ENCODE data around the gene CISTR. TPM values are rescaled to one million over a fixed set of nuclear protein-coding genes. Genes with fewer than 3 reads are reported as not detected.

CISTR gene
- total and polyA plus RNA-seq, 8 donors: not detected

DNA sequence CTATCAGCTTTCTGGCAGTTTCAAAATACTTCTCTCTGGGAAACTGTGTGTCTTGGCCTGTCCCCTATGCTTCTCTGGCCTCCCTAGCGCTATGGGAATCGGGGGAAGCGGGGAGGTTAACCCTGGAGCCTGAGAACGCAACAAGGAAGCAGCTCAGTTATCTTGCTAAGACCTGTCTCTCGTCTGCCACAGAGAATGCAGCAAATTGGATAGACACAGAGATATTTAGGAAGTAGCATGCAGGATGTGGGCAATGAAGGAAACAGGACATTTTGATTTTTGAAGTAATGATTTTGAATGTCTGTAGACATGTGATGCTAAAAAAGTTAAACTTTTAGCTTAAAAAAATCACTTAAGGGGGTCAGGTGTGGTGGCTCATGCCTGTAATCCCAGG, 18.0 kb downstream of the CISTR start:
- no peaks in the 10 kb centered on the region for H3K9me3 ChIP-seq
- H3K36me3 ChIP-seq: no peaks in the 10 kb centered on the region
- 46 to 57% (median 52%) methylated on average over 5 of the region's 5 CpGs for WGBS, 5 donors
- no peak for DNase-seq
- no peak overlapping the region for H3K4me3 ChIP-seq
- peaks cover 0 to 31% (median 18%) of the 10 kb centered on the region in 3 donors for H3K27me3 ChIP-seq
- TF ChIP-seq, protein P1, sequence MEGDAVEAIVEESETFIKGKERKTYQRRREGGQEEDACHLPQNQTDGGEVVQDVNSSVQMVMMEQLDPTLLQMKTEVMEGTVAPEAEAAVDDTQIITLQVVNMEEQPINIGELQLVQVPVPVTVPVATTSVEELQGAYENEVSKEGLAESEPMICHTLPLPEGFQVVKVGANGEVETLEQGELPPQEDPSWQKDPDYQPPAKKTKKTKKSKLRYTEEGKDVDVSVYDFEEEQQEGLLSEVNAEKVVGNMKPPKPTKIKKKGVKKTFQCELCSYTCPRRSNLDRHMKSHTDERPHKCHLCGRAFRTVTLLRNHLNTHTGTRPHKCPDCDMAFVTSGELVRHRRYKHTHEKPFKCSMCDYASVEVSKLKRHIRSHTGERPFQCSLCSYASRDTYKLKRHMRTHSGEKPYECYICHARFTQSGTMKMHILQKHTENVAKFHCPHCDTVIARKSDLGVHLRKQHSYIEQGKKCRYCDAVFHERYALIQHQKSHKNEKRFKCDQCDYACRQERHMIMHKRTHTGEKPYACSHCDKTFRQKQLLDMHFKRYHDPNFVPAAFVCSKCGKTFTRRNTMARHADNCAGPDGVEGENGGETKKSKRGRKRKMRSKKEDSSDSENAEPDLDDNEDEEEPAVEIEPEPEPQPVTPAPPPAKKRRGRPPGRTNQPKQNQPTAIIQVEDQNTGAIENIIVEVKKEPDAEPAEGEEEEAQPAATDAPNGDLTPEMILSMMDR (IDR thresholded peaks at IDR 0.05): no peak
- TF ChIP-seq POLR2AphosphoS5 (IDR thresholded peaks at IDR 0.05) (no peak), EP300 (IDR thresholded peaks at IDR 0.05) (no peak)
- H3K4me1 ChIP-seq: peaks cover 7 to 9% (median 8%) of the 10 kb centered on the region in 4 donors
- intact Hi-C loops (cut with DNase I; ENCODE audit: low total_unique reads): no loop called here
- no peak overlapping the region for H3K27ac ChIP-seq

DNA sequence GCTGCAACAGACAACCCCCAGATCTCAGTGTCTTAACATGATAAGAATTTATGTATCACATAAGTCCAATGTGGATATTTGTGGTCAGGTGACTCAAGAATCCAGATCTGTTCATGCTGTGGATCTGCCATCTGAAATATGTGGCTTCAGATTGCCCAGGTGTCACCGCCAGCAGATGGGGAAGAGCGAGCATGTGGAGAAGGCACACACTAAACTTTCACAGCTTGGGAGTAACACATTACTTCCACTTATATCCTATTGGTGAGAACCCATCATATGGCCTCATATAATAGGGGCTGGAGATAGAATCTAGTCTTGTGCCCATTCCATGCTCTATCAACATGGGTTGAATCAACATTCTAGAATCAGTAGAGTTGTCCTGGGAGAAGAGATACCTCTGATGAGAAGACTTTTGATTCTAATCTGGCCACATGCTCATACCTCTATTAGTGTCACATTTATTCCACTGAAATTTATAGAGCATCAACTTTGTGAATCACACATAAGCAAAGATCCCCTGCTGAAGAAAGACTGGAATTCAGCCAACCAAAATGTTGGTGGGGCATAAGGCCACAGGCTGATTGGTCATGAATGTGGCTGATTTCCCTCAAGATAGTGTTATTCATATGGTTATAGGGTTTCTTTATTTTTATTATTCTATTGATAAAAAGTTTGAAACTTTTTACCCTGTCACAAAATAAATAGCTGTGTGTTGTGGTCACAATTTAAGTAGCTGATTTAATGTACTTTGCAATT, 18.6 kb downstream of the CISTR start:
- intact Hi-C loops (cut with DNase I; ENCODE audit: low total_unique reads): no loop called here

DNA sequence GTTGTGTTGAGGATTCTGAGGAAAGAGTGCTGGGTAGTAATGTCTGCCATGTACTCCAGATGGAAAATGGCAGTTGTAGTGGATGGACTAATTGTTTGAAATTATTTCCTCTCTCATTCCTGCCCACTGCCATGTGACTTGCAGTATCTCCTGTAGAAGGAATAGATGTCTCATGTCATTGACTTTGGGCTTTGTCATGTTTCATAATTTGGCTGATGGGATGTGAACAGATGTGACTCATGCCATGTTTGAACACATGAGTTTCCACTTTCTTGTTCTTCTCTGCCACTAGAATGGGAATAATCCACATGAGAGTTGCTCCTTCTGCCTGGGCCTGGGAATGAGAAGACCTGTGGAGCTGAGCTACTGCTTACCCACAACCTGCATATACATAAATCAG, 22.1 kb downstream of the CISTR start:
- intact Hi-C loops (cut with DNase I; ENCODE audit: low total_unique reads): no loop called here
- no peak for DNase-seq
- peaks cover 3 to 7% (median 6%) of the 10 kb centered on the region in 4 donors for H3K36me3 ChIP-seq
- H3K27me3 ChIP-seq: no peaks in the 10 kb centered on the region
- peaks cover 14 to 29% (median 23%) of the 10 kb centered on the region in 4 donors for H3K4me1 ChIP-seq
- no peak overlapping the region for H3K4me3 ChIP-seq
- no peak overlapping the region for H3K27ac ChIP-seq
- TF ChIP-seq POLR2AphosphoS5 (IDR thresholded peaks at IDR 0.05) (no peak), EP300 (IDR thresholded peaks at IDR 0.05) (no peak), POLR2A (IDR thresholded peaks at IDR 0.05) (no peak)
- TF ChIP-seq, protein P1 (IDR thresholded peaks at IDR 0.05): no peak
- H3K9me3 ChIP-seq: no peaks in the 10 kb centered on the region

More for the DNA sequence above, 18.6 kb downstream of the CISTR start:
- Histone ChIP-seq H3K27ac (no peak overlapping the region), H3K27me3 (peaks cover 0 to 25% (median 12%) of the 10 kb centered on the region in 3 donors), H3K4me3 (no peak overlapping the region), H3K36me3 (no peaks in the 10 kb centered on the region), H3K4me1 (peaks cover 1 to 4% (median 2%) of the 10 kb centered on the region in 4 donors), H3K9me3 (no peaks in the 10 kb centered on the region)
- no peak for DNase-seq
- WGBS, 5 donors: 80 to 94% (median 87%) methylated on average over 2 of the region's 2 CpGs
- TF ChIP-seq EP300 (IDR thresholded peaks at IDR 0.05) (no peak), POLR2A (IDR thresholded peaks at IDR 0.05) (no peak), POLR2AphosphoS5 (IDR thresholded peaks at IDR 0.05) (no peak)
- TF ChIP-seq, protein P1 (IDR thresholded peaks at IDR 0.05): no peak

DNA sequence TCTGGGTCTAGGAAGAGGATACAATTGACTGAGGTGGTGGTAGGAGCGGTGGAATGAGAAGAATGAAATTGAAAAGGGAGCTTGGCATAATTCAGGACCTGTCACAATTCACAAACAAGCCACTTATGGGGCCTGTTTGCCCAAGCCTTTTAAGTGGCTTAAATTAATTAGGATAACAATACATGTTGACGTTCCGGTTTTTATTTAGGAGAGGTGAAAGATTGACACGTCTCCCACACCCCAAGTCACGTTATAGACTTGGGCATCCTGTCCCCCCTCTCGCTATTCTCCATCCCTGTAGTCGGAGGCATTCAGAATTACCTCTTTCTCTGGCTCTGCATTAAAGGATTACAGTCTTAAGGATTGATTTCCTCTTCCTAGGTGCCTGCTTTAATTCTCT, 23.6 kb downstream of the CISTR start:
- 56 to 66% (median 58%) methylated on average over 7 of the region's 7 CpGs for WGBS, 5 donors
- H3K27me3 ChIP-seq: no peaks in the 10 kb centered on the region
- intact Hi-C loops (cut with DNase I; ENCODE audit: low total_unique reads): no loop called here
- TF ChIP-seq POLR2AphosphoS5 (IDR thresholded peaks at IDR 0.05) (no peak), EP300 (IDR thresholded peaks at IDR 0.05) (no peak), POLR2A (IDR thresholded peaks at IDR 0.05) (no peak)
- TF ChIP-seq, protein P1 (IDR thresholded peaks at IDR 0.05): no peak
- peaks cover 17 to 21% (median 20%) of the 10 kb centered on the region in 4 donors for H3K36me3 ChIP-seq
- no peak for DNase-seq
- peak overlapping the region in 4 of 5 donors; percentile 48 to 86 (median 80) for H3K27ac ChIP-seq
- no peaks in the 10 kb centered on the region for H3K9me3 ChIP-seq
- peaks cover 14 to 29% (median 23%) of the 10 kb centered on the region in 4 donors for H3K4me1 ChIP-seq
- peak overlapping the region in 3 of 4 donors; percentile 83 to 96 (median 92) for H3K4me3 ChIP-seq

All from stomach (tissue), 9 donors.